Activated T-cell treated with anti-CD3 and anti-CD28 coated beads for 48 hours (primary cell): ENCODE data around the gene PLA2G3.

ENCODE experiments used
- DNase-seq: peaks from one replicate; pipeline ENCODE4 v3.0.0-alpha.2; 2020; ENCODE audit warnings: low read depth

Gene PLA2G3

DNA sequence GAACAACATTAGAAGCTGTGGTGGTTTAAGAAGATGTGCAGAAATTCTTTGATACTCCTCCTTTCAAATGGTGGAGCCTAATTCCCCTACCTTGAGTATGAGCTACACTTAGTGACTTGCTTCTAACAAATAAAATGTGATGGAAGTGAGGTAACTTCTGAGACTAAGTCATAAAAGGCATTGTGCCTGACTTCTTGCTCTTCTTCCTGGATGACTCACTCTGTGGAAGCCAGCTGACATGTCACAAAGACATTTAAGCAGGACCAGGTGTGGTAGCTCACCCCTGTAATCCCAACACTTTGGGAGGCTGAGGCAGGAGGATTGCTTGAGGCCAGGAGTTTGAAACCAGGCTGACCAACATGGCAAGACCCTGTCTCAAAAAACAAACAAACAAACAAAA, 3.9 kb upstream of the PLA2G3 start:
- no peak for DNase-seq

GRCh38 chr22:31143537-31143936, 3.2 kb upstream of the PLA2G3 start:
- no peak for DNase-seq

- no peak for DNase-seq
These were observed 2.7 kb upstream of the PLA2G3 start for GRCh38 chr22:31143038-31143437.

DNA sequence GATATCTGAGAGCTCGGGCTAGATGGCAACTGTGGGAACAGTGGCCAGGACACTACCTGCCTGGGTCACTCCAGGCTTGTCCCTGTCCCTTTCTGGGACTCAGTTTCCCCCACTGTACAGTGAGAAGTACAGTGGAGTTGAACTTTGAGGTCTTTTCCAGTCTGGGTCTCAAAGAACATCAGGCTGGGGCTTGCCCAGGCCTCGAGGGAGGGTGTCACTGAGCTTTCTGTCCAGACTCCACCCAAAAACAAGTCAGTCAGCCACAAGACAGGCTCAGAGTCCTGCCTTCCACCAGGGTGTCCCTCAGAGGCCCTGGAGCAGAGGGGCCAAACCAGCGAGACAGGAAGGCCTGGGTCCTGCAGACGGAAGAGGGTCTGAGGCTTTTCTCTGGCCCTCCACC, 2.0 kb upstream of the PLA2G3 start:
- no peak for DNase-seq

DNA sequence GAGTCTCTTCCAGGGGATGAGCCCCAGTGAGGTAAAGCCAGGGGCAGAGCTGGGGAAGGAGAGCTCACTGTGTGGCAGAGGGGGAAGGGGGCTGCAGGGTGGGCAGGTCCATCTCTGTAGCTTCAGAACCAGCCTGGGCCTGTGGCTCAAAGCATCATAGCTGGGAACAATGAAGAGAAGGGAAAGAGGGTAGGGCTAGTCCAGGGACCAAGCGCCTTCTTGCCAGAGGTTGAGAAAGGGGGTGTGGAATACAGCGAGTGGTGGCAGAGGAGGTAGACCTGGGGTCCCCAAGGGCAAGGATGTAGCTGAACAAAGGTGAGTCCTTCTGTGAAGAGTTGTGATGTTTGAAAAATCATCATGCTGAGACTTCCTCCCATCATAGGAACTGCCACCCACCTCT, 1.2 kb upstream of the PLA2G3 start:
- DNase-seq: no peak

- DNase-seq: no peak
These were observed 438 bp upstream of the PLA2G3 start for GRCh38 chr22:31140746-31141145.

DNA sequence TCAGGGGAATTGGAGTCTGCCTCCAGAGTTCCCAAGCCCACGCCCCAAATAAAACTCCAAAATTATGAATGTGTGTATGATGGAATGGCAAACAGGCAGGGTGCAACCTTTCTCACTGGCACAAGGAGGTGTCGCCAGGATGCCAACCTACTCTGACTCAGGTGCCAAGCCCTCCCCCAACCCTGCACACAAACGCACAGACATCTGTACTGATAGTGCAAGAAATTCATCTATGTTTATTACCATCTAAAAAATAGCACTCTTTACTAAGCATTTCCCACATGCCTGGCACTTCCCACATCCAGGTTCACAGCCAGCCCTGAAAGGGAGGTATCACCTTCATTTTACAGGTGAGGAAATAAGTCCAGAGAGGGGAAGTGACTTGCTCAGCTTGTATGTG, 1.2 kb downstream of the PLA2G3 start:
- no peak for DNase-seq

DNA sequence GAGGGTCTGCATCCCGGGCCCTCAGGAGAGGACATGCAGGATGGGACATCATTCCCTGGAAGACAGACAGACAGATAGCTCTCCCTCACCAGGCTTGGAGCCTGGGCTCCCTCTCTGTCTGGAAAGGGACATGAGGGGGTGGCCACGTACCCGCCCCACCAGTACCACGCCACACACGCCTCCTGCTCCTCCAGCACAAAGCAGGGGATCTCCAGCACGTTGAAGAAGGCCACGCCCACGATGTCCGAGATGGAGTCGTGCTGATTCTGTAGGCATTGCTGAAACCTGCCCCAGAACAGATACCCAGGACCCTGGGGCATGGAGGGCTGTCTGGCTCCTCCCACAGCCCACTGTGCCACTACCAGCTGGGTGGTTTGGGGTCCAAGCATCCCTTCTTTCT, 2.2 kb downstream of the PLA2G3 start:
- no peak for DNase-seq

DNA sequence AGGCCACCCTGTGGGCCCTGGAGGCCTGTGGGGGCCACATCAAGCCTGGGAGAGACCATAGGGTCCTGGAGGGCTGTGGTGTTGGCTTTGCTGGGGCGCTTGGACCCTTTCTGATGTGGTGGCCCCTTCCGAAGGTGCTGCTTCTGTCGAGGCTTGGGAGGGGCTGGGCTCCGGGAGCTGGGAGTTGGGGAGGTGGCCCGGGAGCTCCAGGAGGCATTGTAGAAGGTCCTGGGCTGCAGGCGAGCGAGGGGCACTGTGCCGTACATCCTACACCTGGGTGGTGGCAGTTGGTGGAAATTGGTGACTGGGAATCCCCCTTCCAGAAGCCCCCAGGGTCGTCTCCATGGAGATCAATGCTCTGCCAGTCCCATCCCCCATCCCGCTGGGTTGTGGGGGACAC, 2.6 kb downstream of the PLA2G3 start:
- DNase-seq: no peak

DNA sequence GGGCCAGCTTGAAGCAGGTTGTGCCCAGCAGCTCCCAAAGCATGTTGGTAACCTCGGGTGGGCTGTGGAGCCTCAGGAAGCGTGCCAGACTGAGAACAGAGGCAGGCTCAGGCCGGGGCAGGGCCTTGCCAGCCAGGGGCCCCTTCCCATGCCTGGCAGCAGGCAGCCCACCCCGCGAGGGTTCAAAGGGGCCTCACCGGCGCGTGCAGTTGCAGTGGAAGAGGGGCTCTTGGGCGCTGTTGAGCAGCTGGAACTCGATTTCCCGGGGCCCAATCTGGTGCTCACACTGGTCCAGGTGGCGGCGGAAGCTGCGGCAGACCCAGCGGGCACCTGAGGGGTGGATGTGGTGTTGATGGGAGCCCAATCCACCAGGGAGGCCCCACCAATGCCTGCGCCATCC, 3.6 kb downstream of the PLA2G3 start:
- DNase-seq: no peak

DNA sequence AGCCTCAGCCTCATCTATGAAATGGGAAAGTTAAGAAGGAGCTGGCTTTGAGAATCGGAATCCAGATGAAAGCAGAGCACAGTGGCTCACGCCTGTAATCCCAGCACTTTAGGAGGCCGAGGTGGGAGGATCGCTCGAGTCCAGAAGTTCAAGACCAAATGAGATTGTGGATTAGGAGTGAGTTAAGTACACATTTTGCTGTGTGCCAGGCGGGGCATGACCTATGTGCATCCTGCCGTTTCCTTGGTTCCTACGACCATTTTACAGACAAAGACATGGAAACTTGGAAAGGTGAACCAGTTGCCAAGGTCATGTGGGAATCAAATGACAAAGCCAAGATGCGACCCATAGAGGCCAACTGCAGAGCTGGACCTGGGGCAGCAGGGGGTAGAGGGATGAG, 4.2 kb downstream of the PLA2G3 start:
- DNase-seq: no peak

GRCh38 chr22:31135706-31136105, 4.6 kb downstream of the PLA2G3 start:
- no peak for DNase-seq

DNA sequence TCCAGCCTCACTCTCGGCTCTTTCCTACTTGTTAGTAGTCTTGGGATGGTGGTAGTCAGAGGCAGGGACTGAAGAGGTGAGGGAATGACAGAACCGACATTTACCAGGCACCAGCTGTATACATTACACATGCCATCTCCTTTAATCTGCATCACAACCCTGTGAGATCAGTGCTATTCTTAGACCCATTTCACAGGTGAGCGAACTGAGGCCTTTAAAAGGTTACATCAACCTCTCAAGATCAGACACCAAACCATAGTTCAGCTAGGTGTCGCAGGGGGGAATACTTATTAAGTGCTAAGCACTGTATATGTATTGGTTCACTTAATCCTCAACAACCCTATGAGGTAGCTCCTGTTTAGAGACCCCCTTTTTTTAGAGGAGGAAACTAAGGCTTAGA, 5.6 kb downstream of the PLA2G3 start:
- no peak for DNase-seq

DNA sequence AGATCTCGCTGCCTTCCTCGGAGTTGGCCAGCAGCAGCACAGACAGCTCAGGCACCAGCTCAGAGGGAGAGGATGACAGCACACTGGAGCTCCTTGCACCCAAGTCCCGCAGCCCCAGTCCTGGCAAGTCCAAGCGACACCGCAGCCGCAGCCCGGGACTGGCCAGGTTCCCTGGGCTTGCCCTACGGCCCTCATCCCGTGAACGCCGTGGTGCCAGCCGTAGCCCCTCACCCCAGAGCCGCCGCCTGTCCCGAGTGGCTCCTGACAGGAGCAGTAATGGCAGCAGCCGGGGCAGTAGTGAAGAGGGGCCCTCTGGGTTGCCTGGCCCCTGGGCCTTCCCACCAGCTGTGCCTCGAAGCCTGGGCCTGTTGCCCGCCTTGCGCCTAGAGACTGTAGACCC, 6.4 kb downstream of the PLA2G3 start:
- no peak for DNase-seq

DNA sequence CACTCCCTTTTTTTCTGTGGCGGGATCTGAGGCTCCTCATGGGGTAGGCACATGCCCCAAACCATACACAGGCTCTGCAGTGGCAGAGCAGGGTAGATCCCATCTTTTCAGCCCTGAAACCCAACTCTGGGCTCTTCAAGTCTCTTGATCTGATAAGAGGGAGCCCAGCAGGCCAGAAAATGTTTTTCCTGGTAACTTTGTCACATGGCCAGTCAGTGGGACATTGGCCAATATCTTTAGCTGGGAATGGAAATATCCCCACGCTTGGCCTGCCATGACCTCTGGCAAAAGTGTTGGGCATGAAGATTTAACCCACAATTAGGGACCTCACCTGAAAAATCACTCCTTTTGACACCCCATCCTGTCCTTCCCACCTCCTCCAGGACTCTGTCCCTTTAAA, 9.4 kb downstream of the PLA2G3 start:
- DNase-seq: no peak

DNA sequence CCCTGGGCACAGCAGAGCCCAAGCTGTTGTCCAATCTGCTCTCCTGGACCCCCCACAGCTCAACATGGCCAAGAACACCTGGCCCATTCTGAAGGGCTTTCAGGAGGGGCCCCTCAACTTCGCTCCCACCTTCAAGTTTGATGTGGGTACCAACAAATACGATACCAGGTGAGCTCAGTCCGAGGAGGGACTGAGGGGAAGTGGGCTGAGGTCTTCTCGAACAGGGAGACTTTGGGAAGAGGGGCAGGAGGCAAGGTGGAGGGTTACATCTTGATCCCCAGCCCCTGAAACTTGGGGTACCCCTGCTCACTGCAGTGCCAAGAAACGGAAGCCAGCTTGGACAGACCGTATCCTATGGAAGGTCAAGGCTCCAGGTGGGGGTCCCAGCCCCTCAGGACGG, 12.2 kb downstream of the PLA2G3 start:
- DNase-seq: no peak

DNA sequence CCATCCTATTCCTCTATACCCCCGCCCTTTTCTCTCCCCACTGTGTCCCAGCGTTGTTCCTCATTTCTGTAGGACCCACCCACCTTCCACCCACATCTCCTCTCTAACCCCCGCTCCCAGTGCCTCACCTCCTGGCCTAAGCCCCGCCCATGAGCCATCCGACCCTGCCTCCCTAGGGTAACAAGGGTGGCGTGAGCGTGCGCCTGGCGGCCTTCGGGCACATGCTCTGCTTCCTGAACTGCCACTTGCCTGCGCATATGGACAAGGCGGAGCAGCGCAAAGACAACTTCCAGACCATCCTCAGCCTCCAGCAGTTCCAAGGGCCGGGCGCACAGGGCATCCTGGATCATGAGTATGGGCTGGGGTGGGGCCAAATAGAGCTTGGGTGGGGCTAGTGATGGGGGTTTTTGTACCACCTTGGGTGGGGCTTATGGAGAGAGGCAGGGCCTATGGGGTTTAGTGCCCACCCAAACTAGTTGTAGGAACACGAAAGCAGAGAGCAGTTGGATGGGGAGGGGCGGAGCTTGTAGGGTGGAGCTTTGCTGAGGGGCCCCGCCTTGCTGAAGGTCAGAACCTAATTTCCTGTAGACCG, 13.0 kb downstream of the PLA2G3 start:
- no peak for DNase-seq

DNA sequence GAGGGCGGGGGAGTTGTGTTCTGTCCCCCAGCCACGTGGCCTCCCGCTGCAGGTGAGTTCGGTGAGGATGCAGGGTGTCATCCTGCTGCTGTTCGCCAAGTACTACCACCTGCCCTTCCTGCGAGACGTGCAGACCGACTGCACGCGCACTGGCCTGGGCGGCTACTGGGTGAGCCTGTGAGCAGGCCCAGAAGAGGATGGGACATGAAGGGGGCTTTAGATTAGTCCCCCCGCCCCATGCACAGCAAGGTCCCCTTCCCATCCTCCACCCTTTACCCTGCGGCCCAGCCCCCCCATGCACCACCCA, 13.5 kb downstream of the PLA2G3 start:
- no peak for DNase-seq

DNA sequence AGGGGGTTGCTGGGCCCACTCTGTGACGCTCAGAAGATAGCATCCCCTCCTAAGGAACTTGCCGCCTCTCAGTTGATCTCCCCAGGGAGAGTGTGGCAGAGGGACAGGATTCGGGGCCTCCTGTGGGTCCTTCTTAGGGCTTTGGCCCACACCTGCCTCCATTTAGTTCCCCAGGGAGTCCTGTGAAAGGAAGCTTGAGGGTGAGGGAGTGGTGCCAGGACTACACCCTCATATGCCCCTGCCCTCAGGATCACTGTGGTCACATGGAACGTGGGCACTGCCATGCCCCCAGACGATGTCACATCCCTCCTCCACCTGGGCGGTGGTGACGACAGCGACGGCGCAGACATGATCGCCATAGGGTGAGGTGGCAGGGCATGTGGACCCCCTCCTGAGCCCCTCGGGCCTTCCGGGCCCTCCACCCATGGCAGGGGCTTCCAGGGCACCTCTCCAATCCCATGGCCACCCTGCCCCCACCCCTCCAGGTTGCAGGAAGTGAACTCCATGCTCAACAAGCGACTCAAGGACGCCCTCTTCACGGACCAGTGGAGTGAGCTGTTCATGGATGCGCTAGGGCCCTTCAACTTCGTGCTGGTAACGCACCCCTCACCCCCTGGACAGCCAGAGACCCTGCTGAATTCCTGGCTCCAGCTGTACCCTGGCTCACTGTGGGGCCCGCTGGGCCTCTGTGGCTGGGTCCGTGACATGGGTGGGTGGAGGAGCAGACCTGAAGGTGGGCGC, 14.0 kb downstream of the PLA2G3 start:
- DNase-seq: no peak

GRCh38 chr22:31125521-31126117, 14.7 kb downstream of the PLA2G3 start:
- DNase-seq: no peak

DNA sequence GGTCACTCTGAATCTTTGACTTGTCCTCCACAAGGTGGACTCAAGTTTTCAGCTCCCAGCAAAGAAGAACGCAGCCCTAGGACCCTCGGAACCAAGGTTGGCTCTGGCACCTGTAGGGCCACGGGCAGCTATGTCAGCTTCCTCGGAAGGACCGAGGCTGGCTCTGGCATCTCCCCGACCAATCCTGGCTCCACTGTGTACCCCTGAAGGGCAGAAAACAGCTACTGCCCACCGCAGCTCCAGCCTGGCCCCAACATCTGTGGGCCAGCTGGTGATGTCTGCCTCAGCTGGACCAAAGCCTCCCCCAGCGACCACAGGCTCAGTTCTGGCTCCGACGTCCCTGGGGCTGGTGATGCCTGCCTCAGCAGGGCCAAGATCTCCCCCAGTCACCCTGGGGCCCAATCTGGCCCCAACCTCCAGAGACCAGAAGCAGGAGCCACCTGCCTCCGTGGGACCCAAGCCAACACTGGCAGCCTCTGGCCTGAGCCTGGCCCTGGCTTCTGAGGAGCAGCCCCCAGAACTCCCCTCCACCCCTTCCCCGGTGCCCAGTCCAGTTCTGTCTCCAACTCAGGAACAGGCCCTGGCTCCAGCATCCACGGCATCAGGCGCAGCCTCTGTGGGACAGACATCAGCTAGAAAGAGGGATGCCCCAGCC, 15.4 kb downstream of the PLA2G3 start:
- DNase-seq: no peak

GRCh38 chr22:31124290-31124689, 16.0 kb downstream of the PLA2G3 start:
- DNase-seq: no peak

GRCh38 chr22:31123292-31123602, 17.1 kb downstream of the PLA2G3 start:
- DNase-seq: no peak
